Naive thymus-derived CD4-positive, alpha-beta T cell (primary cell): Measurements from ENCODE around the gene ISLR2. TPM values are rescaled to one million over a fixed set of nuclear protein-coding genes. Genes with fewer than 3 reads are reported as not detected.

Experiments
- ATAC-seq: fragments of 150-1000 bp; cut with Tn5 transposase; 2 replicates; pipeline ENCODE4 v1.10.0; 2021; ENCODE audit warnings: mild to moderate bottlenecking, moderate library complexity
- CTCF ChIA-PET: fragments of 350-600 bp; sonication (Branson Sonifier 250); formaldehyde crosslinking; loops from one replicate; lab custom pipeline; 2021; ENCODE audit warnings: antibody characterized with exemption; lab: Charles Lee
- POLR2A ChIA-PET: fragments of 350-600 bp; sonication (Branson Sonifier 250); formaldehyde crosslinking; loops from one replicate; lab custom pipeline; 2021; ENCODE audit warnings: antibody characterized with exemption, inconsistent platforms; lab: Charles Lee
- DNase-seq, 9 donors: peaks; one replicate each; pipeline versions ENCODE4 v3.0.0 to v3.0.0-alpha.2; 2020 to 2022; ENCODE audit warnings: mixed read lengths in 1 of 9
- H3K27ac ChIP-seq: one replicate; pipeline ENCODE4 v1.7.0; 2013; ENCODE audit warnings: mild to moderate bottlenecking, low read depth, low read length, moderate library complexity
- H3K27me3 ChIP-seq, 2 donors: one replicate each; pipeline ENCODE4 v1.7.0; 2013; ENCODE audit warnings: low read length in 2 of 2, mild to moderate bottlenecking in 2 of 2, moderate library complexity in 2 of 2; ENCODE audit not compliant: control insufficient read depth in 2 of 2, insufficient read depth in 2 of 2
- H3K36me3 ChIP-seq, 3 experiments: 1 replicate in 2 of 3; 2 replicates in 1 of 3; pipeline ENCODE4 v1.7.0; 2013; ENCODE audit warnings: low read length in 3 of 3, mild to moderate bottlenecking in 3 of 3, moderate library complexity in 1 of 3; ENCODE audit not compliant: insufficient read depth in 3 of 3, control insufficient read depth in 2 of 3
- H3K4me1 ChIP-seq, 2 donors: one replicate each; pipeline ENCODE4 v1.7.0; 2013; ENCODE audit warnings: low read length in 2 of 2, mild to moderate bottlenecking in 2 of 2, moderate library complexity in 1 of 2; ENCODE audit not compliant: control insufficient read depth in 2 of 2, insufficient read depth in 2 of 2
- H3K4me3 ChIP-seq: 2 replicates; pipeline ENCODE4 v1.7.0; 2013; ENCODE audit warnings: mild to moderate bottlenecking, low read length
- H3K9me3 ChIP-seq, 3 experiments: 1 replicate in 2 of 3; 2 replicates in 1 of 3; pipeline ENCODE4 v1.7.0; 2013; ENCODE audit warnings: low read length in 3 of 3; ENCODE audit not compliant: control insufficient read depth in 2 of 3
- H3K27ac Mint-ChIP-seq, 9 donors: one replicate each; pipeline ENCODE4 v1.8.0; 2020 to 2022; ENCODE audit warnings: mixed read lengths in 9 of 9, mild to moderate bottlenecking in 8 of 9, moderate library complexity in 5 of 9, inconsistent platforms in 2 of 9
- H3K27me3 Mint-ChIP-seq, 5 donors: one replicate each; pipeline ENCODE4 v1.8.0; 2021 to 2022; ENCODE audit warnings: mixed read lengths in 5 of 5, mild to moderate bottlenecking in 1 of 5
- H3K36me3 Mint-ChIP-seq, 5 donors: one replicate each; pipeline ENCODE4 v1.8.0; 2020 to 2022; ENCODE audit warnings: mixed read lengths in 5 of 5, mild to moderate bottlenecking in 3 of 5, inconsistent platforms in 1 of 5
- H3K4me1 Mint-ChIP-seq, 7 donors: one replicate each; pipeline ENCODE4 v1.8.0; 2020 to 2022; ENCODE audit warnings: mixed read lengths in 7 of 7, mild to moderate bottlenecking in 3 of 7, inconsistent platforms in 1 of 7
- H3K4me3 Mint-ChIP-seq, 10 donors: one replicate each; pipeline ENCODE4 v1.8.0; 2020 to 2022; ENCODE audit warnings: mild to moderate bottlenecking in 10 of 10, mixed read lengths in 10 of 10, moderate library complexity in 6 of 10, inconsistent platforms in 2 of 10
- H3K9me3 Mint-ChIP-seq, 11 donors: one replicate each; pipeline ENCODE4 v1.8.0; 2020 to 2022; ENCODE audit warnings: mixed read lengths in 11 of 11, mild to moderate bottlenecking in 4 of 11, inconsistent platforms in 1 of 11, moderate library complexity in 1 of 11
- intact Hi-C, 2 donors: fragments of 100-400 bp; cut with micrococcal nuclease; formaldehyde crosslinking; loops; one replicate each; pipeline ENCODE4 v1.15.1; 2023
- polyA plus RNA-seq, 2 donors: library from polyadenylated mRNA; unstranded; fragments of 300-500 nt; fragmentation: Illumina TruSeq; gene quantifications; one replicate each; pipeline ENCODE4 v1.2.3, GENCODE V29; 2021
- total RNA-seq, 6 experiments: library from RNA in 5 of 6; stranded (reverse) in 5 of 6; gene quantifications; 1 replicate in 5 of 6; 2 replicates in 1 of 6; pipeline ENCODE4 v1.2.3 and lab custom pipeline; 2021 to 2026

The ISLR2 gene
- total and polyA plus RNA-seq, 7 experiments from 2014 or later: not detected

DNA sequence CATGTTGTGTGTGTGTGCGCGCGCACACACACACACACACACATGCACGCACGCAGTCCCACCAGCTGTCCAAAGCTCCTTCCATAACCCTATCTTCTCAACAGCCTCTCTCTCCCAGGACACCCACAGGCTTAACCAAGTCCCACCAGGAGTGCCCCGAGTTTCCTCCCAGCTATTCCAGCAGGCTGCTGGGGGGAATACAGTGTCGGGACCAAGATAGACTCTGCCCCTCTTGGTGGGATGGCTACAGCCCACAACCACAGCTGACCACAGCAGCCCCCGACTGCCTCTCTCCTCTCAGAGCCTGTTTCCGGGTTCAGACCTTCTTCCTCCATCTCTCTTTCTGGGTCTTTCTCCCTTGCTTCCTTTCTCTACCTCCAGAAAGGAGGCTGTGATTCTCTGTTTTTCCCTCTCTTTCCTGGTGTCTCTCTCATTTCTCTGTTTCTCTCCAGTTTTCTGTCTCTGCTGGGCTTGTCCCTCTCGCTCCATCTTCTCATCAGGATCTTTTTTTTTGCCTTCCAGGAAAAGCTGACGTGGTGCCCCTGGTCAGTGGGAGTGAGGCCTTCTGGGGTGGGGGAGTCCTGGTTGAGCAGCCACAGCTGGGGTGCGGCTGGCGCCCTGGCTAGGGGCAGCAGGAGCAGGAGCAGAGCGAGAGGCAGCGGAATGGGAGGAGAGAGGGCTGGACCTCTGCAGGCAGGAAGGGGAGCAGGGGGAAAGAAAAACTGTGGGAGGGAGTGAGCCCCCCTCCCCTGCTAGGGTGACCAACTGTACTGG lies 39.9 kb downstream of the ISLR2 start:
- CTCF ChIA-PET: no interaction called here
- H3K27ac Mint-ChIP-seq: no peak overlapping the region

DNA sequence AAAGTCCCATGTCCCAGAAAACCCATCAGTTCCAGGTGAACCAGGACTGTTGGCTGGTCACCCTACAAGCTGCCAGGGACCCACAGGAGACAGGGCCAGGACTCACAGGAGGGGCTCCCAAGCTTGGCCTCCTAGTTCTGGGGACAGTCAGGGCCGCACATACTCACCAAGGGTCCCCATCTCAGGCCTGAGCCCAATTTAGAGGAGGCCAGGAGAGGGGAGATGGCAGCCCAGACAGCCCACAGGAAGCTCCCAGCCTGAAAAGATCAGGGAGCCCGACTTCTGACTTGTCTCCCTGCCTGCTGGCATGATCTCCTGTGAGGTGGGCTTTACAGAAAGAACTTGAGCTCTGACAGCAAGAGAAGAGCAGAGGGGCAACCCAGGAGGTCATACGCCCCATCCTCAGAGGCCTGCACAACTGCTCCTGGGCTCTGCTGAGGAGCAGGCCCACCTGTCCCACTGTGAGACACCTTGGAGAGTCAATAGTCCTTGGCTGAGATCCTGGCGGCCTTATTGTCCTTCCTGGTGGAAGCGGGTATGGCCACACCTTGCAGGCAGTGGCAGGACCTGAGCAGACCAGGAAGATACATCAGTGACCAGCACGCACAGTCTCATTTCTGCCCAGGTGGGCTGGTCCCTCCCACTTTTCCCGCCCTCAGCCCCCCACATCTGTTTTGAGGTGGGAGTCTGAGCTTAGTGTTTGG lies 40.6 kb downstream of the ISLR2 start:
- intact Hi-C loops: no loop called here
- Histone ChIP-seq H3K36me3 (no peaks in the 10 kb centered on the region), H3K4me1 (no peaks in the 10 kb centered on the region), H3K27me3 (no peaks in the 10 kb centered on the region), H3K4me3 (no peak overlapping the region), H3K9me3 (no peaks in the 10 kb centered on the region), H3K27ac (no peak overlapping the region)
- Mint-ChIP-seq H3K4me3 (no peak overlapping the region), H3K36me3 (no peaks in the 10 kb centered on the region), H3K27me3 (peaks cover 0 to 11% (median 0%) of the 10 kb centered on the region in 5 donors), H3K9me3 (no peaks in the 10 kb centered on the region), H3K27ac (no peak overlapping the region), H3K4me1 (peaks cover 0 to 6% (median 0%) of the 10 kb centered on the region in 7 donors)
- ChIA-PET POLR2A (no interaction called here), CTCF (no interaction called here)
- no peak for DNase-seq
- no peak for ATAC-seq

More for the DNA sequence above, 39.9 kb downstream of the ISLR2 start:
- Mint-ChIP-seq H3K36me3 (no peaks in the 10 kb centered on the region), H3K27me3 (peaks cover 0 to 11% (median 0%) of the 10 kb centered on the region in 5 donors), H3K9me3 (peaks cover 0 to under 1% (median 0%) of the 10 kb centered on the region in 11 donors), H3K4me1 (peaks cover 0 to 6% (median 0%) of the 10 kb centered on the region in 7 donors), H3K4me3 (no peak overlapping the region)
- H3K27ac ChIP-seq: no peak overlapping the region
- H3K36me3 ChIP-seq: no peaks in the 10 kb centered on the region
- intact Hi-C loops: no loop called here
- H3K27me3 ChIP-seq: no peaks in the 10 kb centered on the region
- no peaks in the 10 kb centered on the region for H3K4me1 ChIP-seq
- POLR2A ChIA-PET: no interaction called here
- ATAC-seq: no peak
- no peak overlapping the region for H3K4me3 ChIP-seq
- H3K9me3 ChIP-seq: no peaks in the 10 kb centered on the region
- no peak for DNase-seq

DNA sequence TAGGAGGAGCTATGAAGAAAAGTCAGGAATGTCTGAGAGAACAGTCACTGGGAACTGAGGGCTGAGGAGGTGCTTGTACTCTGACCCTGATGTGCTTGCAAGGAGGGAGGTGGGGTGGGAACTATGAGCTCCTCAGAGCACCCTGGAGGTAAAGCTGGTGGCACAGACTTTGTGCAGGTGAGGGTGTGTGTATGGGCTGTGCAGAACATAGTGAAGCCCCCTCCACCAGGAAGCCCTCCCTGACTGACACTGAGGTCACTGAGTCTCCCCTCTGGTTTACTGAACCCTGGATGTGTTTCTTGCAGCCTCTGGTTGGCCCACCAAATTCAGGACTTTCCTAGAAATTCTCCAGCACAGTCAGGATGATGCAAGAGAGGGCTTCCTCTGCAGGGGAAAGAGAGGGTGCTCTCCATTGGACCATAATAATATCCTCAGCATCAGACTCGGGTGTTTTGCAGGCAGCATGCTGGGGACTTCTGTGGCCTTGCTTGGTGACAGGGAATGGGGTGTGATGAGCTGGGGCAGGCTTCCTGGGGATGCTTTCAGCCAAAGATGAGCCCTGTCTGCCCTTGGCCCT lies 41.7 kb downstream of the ISLR2 start:
- Mint-ChIP-seq H3K27me3 (peaks cover 0 to 11% (median 0%) of the 10 kb centered on the region in 5 donors), H3K36me3 (no peaks in the 10 kb centered on the region), H3K4me1 (peaks cover 0 to 6% (median 0%) of the 10 kb centered on the region in 7 donors), H3K4me3 (no peak overlapping the region), H3K9me3 (no peaks in the 10 kb centered on the region), H3K27ac (no peak overlapping the region)
- DNase-seq (no peak), ATAC-seq (no peak)
- intact Hi-C loops: no loop called here
- H3K9me3 ChIP-seq: no peaks in the 10 kb centered on the region
- H3K27me3 ChIP-seq: no peaks in the 10 kb centered on the region
- no peak overlapping the region for H3K27ac ChIP-seq
- ChIA-PET POLR2A (no interaction called here), CTCF (no interaction called here)
- no peaks in the 10 kb centered on the region for H3K36me3 ChIP-seq
- no peak overlapping the region for H3K4me3 ChIP-seq
- H3K4me1 ChIP-seq: no peaks in the 10 kb centered on the region

DNA sequence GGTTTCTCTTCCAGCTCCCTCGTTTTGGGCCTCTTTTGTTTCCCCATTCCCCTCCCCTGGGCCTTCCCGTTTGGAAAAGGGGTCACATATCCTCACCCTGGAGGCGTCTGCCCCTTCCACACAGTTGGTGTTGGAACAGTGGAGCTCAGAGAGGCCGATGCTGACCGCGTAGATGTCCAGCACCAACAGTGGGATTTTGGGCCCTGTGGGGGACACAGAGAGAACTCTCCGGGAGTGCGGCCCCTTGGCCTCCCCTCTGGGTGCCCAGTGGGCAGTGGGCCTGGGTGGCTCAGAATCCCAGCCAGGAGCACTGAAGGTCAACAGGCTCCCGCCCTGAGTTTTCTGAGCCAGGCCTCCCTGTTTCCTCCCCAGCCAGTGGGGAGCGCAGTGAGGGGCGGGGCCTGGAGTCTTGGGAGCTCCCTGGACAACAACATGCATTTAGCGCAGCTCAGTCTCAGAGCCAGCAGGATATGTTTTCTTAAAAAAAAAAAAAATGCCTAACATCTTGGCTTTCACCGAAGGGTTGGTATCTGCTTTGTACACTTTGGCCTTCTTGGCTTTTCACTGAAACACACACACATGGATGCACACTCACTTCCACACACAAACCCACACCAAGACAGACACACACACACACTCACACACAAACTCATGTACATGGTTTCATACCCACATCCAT lies 42.5 kb downstream of the ISLR2 start:
- Mint-ChIP-seq H3K27ac (no peak overlapping the region), H3K4me3 (no peak overlapping the region), H3K36me3 (no peaks in the 10 kb centered on the region), H3K4me1 (peaks cover 0 to 5% (median 0%) of the 10 kb centered on the region in 7 donors), H3K9me3 (no peaks in the 10 kb centered on the region), H3K27me3 (peaks cover 0 to 11% (median 0%) of the 10 kb centered on the region in 5 donors)
- Histone ChIP-seq H3K27ac (no peak overlapping the region), H3K4me3 (no peak overlapping the region), H3K4me1 (no peaks in the 10 kb centered on the region), H3K27me3 (no peaks in the 10 kb centered on the region), H3K36me3 (no peaks in the 10 kb centered on the region), H3K9me3 (no peaks in the 10 kb centered on the region)
- POLR2A ChIA-PET: no interaction called here
- no peak for DNase-seq
- intact Hi-C loops: no loop called here
- CTCF ChIA-PET: no interaction called here
- ATAC-seq: no peak

DNA sequence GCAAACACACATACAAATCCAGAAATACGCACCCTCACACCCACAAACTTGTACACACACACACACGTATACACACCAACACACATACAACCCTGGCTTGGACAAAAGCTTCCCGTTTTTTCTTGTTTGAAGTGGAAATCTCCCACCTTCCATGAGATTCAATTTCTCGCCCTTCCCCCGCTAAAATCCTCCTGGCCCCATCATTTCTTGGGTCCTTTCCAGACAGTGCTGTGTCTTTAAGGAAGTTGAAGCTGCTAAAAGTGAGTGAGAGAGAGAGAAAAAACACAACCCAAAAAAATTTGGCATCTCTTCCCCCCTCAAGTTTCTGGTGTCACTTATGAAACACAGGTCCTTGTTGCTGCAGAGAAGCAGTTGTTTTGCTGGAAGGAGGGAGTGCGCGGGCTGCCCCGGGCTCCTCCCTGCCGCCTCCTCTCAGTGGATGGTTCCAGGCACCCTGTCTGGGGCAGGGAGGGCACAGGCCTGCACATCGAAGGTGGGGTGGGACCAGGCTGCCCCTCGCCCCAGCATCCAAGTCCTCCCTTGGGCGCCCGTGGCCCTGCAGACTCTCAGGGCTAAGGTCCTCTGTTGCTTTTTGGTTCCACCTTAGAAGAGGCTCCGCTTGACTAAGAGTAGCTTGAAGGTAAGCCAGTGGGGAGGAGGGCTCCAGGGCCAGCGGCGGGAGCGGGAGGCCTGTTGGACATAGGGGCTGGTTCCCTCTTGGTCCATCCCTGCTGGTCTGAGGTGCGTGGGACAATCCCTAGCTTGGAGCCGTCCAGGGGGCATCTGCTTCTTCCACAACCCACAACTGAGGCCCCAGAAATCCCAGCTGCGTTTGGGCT lies 43.2 kb downstream of the ISLR2 start, which contains the start of gene ISLR:
Gene ISLR, plus strand, starts transcription at position 331 of the 839 bp plus-strand sequence. CDS start 1,149 bp downstream, outside the sequence.
- Mint-ChIP-seq H3K4me1 (peaks cover 0 to 4% (median 0%) of the 10 kb centered on the region in 7 donors), H3K36me3 (no peaks in the 10 kb centered on the region), H3K27me3 (peaks cover 0 to 11% (median 0%) of the 10 kb centered on the region in 5 donors), H3K4me3 (no peak within 1 kb of the TSS), H3K9me3 (no peaks in the 10 kb centered on the region), H3K27ac (no peak within 1 kb of the TSS)
- Histone ChIP-seq H3K27me3 (no peaks in the 10 kb centered on the region), H3K4me3 (no peak within 1 kb of the TSS), H3K9me3 (no peaks in the 10 kb centered on the region), H3K27ac (no peak within 1 kb of the TSS), H3K4me1 (no peaks in the 10 kb centered on the region), H3K36me3 (no peaks in the 10 kb centered on the region)
- intact Hi-C loops: no loop called here
- CTCF ChIA-PET: no interaction called here
- DNase-seq (no peak), ATAC-seq (no peak)
- POLR2A ChIA-PET: no interaction called here
